HEK293T (cell line): ENCODE measurements around the gene TRIM2.

Experiments
- CTCF ChIA-PET: fragments of 350-600 bp; formaldehyde crosslinking; extraction: SDS; loops from one replicate; lab custom pipeline; 2021; ENCODE audit warnings: antibody characterized with exemption, inconsistent platforms; lab: Yijun Ruan, JAX
- POLR2A ChIA-PET: fragments of 350-600 bp; formaldehyde crosslinking; extraction: SDS; loops from one replicate; lab custom pipeline; 2020; ENCODE audit warnings: antibody characterized with exemption, inconsistent platforms; lab: Yijun Ruan, JAX
- DNase-seq: peaks from one replicate; pipeline ENCODE4 v3.0.0; 2012; ENCODE audit warnings: mixed read lengths; ENCODE audit errors: extremely low spot score
- ARNT ChIP-seq: fragments of 450-650 bp; IDR thresholded peaks from 2 replicates; pipeline ENCODE4 v1.6.1; 2017; ENCODE audit warnings: mild to moderate bottlenecking
- BHLHE40 ChIP-seq: fragments of 450-650 bp; IDR thresholded peaks from 2 replicates; pipeline ENCODE4 v1.6.1; 2016; ENCODE audit warnings: mild to moderate bottlenecking, moderate library complexity, borderline replicate concordance
- CTBP1 ChIP-seq: fragments of 450-650 bp; IDR thresholded peaks from 2 replicates; pipeline ENCODE4 v1.6.1; 2016; ENCODE audit warnings: borderline replicate concordance
- ELF4 ChIP-seq: fragments of 450-650 bp; IDR thresholded peaks from 2 replicates; pipeline ENCODE4 v1.6.1; 2017; ENCODE audit warnings: antibody characterized with exemption
- FOXA1 ChIP-seq: fragments of 450-650 bp; IDR thresholded peaks from 2 replicates; pipeline ENCODE4 v1.6.1; 2016; ENCODE audit warnings: mild to moderate bottlenecking
- FOXK2 ChIP-seq: fragments of 450-650 bp; IDR thresholded peaks from 2 replicates; pipeline ENCODE4 v1.6.1; 2016; ENCODE audit warnings: mild to moderate bottlenecking
- FOXM1 ChIP-seq: fragments of 450-650 bp; IDR thresholded peaks from 2 replicates; pipeline ENCODE4 v1.6.1; 2017; ENCODE audit warnings: mild to moderate bottlenecking, borderline replicate concordance
- HDGF ChIP-seq: fragments of 450-650 bp; IDR thresholded peaks from 2 replicates; pipeline ENCODE4 v1.6.1; 2017; ENCODE audit warnings: antibody characterized with exemption, borderline replicate concordance
- L3MBTL2 ChIP-seq: fragments of 450-650 bp; conservative IDR thresholded peaks from 2 replicates; pipeline ENCODE4 v1.6.1; 2016; ENCODE audit warnings: mild to moderate bottlenecking
- LEF1 ChIP-seq: fragments of 450-650 bp; IDR thresholded peaks from 2 replicates; pipeline ENCODE4 v1.6.1; 2017; ENCODE audit warnings: mild to moderate bottlenecking, borderline replicate concordance
- NFRKB ChIP-seq: fragments of 450-650 bp; IDR thresholded peaks from 2 replicates; pipeline ENCODE4 v1.6.1; 2016; ENCODE audit warnings: mild to moderate bottlenecking, moderate library complexity
- SP1 ChIP-seq: fragments of 450-650 bp; IDR thresholded peaks from 2 replicates; pipeline ENCODE4 v1.6.1; 2017
- SUZ12 ChIP-seq: fragments of 450-650 bp; IDR thresholded peaks from 2 replicates; pipeline ENCODE4 v1.6.1; 2016; ENCODE audit warnings: mild to moderate bottlenecking
- TARDBP ChIP-seq: fragments of 450-650 bp; IDR thresholded peaks from 2 replicates; pipeline ENCODE4 v1.6.1; 2016
- ZNF384 ChIP-seq: fragments of 450-650 bp; IDR thresholded peaks from 2 replicates; pipeline ENCODE4 v1.6.1; 2016
- TF ChIP-seq, protein P1 (sequence below): fragments of 450-650 bp; IDR thresholded peaks from 2 replicates; pipeline ENCODE4 v1.6.1; 2016

The TRIM2 gene

DNA sequence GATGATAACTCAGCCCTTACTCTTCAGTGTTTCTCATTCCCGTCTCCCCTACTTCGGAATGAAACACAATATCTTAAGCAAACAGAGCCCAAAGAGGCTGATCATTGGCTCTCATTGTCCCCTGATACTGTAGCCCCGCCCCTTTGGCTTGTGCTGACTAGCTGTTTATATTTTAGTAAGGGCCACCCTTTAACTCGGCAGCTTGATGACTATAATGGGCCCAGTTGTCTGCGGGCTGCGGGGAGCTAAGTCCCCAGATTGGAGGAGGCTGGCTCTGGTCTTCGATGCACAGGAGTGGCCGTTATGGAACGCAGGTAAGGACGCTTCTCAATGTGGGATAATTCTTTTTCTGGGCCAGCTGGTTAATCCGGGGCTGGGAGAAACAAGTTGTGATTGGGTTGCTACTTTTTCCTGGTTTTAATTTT lies at the start of gene TRIM2:
Gene TRIM2, plus strand, starts transcription at position 197 of the 425 bp plus-strand sequence. Its CDS starts 88 bp downstream, at position 285.
- DNase-seq = peak; percentile 56
- CTCF ChIA-PET = interaction anchor here (0.7 to 4.1 kb wide), 8 partner anchors 9 to 121 kb away, joined by 3 to 17 read pairs (median 4); no protein-coding TSS in a partner anchor

GRCh38 chr4:153155686-153156085 lies 48.6 kb upstream of the TRIM2 start:
- ChIA-PET CTCF (interaction anchor here (0.6 to 1.4 kb wide), 9 partner anchors 9 to 78 kb away, joined by 3 to 9 read pairs (median 5); partner anchors contain the start of gene TRIM2), POLR2A (interaction anchor here (0.8 to 1.0 kb wide), 2 partner anchors 94 to 189 kb away, joined by 3 read pairs; partner anchors contain the start of gene MND1)
- DNase-seq = no peak
- TF ChIP-seq ZNF384 (no peak), CTBP1 (no peak), SP1 (no peak), L3MBTL2 (no peak), BHLHE40 (no peak), NFRKB (no peak), LEF1 (no peak), TARDBP (no peak), FOXA1 (no peak), FOXM1 (no peak), FOXK2 (no peak), HDGF (no peak), ARNT (no peak), SUZ12 (no peak)
- TF ChIP-seq, protein P1, sequence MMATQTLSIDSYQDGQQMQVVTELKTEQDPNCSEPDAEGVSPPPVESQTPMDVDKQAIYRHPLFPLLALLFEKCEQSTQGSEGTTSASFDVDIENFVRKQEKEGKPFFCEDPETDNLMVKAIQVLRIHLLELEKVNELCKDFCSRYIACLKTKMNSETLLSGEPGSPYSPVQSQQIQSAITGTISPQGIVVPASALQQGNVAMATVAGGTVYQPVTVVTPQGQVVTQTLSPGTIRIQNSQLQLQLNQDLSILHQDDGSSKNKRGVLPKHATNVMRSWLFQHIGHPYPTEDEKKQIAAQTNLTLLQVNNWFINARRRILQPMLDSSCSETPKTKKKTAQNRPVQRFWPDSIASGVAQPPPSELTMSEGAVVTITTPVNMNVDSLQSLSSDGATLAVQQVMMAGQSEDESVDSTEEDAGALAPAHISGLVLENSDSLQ = no peak

More for the DNA sequence above, at the start of gene TRIM2:
- TF ChIP-seq L3MBTL2 = no peak
- no peak for TF ChIP-seq ARNT
- no peak for TF ChIP-seq BHLHE40
- no peak for TF ChIP-seq HDGF
- TF ChIP-seq FOXM1 = no peak
- TF ChIP-seq LEF1 = no peak
- TF ChIP-seq TARDBP = no peak
- no peak for TF ChIP-seq SP1
- POLR2A ChIA-PET = interaction anchor here (0.5 to 2.2 kb wide), 11 partner anchors 8 to 142 kb away, joined by 3 to 18 read pairs (median 4); no protein-coding TSS in a partner anchor

- POLR2A ChIA-PET = interaction anchor here (0.8 to 1.8 kb wide), 3 partner anchors 8 to 189 kb away, joined by 3 to 4 read pairs (median 3); partner anchors contain the start of gene MND1
- TF ChIP-seq, protein P1 = peak; percentile 63
- no peak for TF ChIP-seq SUZ12
- DNase-seq = no peak
- CTCF ChIA-PET = interaction anchor here (0.6 to 1.4 kb wide), 10 partner anchors 10 to 162 kb away, joined by 3 to 9 read pairs (median 4); partner anchors contain the start of gene TRIM2
Measured at GRCh38 chr4:153156263-153156662, 48.0 kb upstream of the TRIM2 start.

- TF ChIP-seq NFRKB (no peak), HDGF (no peak), LEF1 (no peak), TARDBP (no peak), FOXA1 (no peak), FOXK2 (no peak), ZNF384 (no peak), SP1 (no peak), L3MBTL2 (no peak), SUZ12 (no peak), BHLHE40 (no peak), ARNT (no peak), CTBP1 (no peak), ELF4 (no peak), FOXM1 (no peak)
- TF ChIP-seq, protein P1 = no peak
- CTCF ChIA-PET = interaction anchor here (1.1 to 1.4 kb wide), 5 partner anchors 10 to 162 kb away, joined by 3 to 7 read pairs (median 5); partner anchors contain the start of gene TRIM2
- POLR2A ChIA-PET = interaction anchor here (1.8 kb wide), 1 partner anchor 8 kb away, joined by 4 read pairs; no protein-coding TSS in a partner anchor
- DNase-seq = no peak
Measured at GRCh38 chr4:153156721-153157120, 47.5 kb upstream of the TRIM2 start.

GRCh38 chr4:153159016-153159415 lies 45.2 kb upstream of the TRIM2 start:
- TF ChIP-seq SP1 (no peak), SUZ12 (no peak), NFRKB (no peak), FOXK2 (no peak), TARDBP (no peak), ARNT (no peak), FOXM1 (no peak), LEF1 (no peak), BHLHE40 (no peak)
- ChIA-PET POLR2A (interaction anchor here (1.4 kb wide), 1 partner anchor 90 kb away, joined by 4 read pairs; no protein-coding TSS in a partner anchor), CTCF (interaction anchor here (0.6 to 1.4 kb wide), 3 partner anchors 16 to 46 kb away, joined by 3 to 5 read pairs (median 3); partner anchors contain the start of gene TRIM2)
- no peak for DNase-seq

DNA sequence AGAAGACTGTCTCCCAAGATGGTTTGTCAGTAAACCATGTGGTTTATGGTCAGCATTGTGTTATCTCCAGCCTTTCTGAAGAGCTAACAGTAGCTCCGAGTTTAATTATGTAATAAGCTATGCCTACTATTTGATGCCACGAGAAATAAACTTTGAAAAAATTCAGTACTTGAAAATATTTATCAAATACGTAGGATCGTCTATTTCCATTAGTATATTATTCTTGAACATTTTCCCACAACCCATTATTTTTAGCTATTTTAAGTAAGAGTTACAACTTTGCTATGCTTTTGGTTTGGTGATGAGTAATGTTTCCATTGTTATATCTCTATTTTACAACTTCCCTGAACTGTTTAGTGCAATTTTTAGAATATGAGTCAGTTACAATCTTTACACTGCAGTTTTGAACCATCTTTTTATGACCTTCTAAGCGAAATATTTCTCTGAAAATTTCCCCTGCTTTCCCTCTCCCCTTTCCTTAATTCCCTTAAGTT lies 44.5 kb upstream of the TRIM2 start:
- ChIA-PET CTCF (interaction anchor here (0.6 to 1.4 kb wide), 6 partner anchors 10 to 84 kb away, joined by 3 to 5 read pairs (median 3); partner anchors contain the start of gene TRIM2), POLR2A (interaction anchor here (1.4 kb wide), 1 partner anchor 89 kb away, joined by 4 read pairs; no protein-coding TSS in a partner anchor)
- DNase-seq = no peak
- TF ChIP-seq BHLHE40 = no peak
- no peak for TF ChIP-seq NFRKB
- TF ChIP-seq ARNT = no peak
- no peak for TF ChIP-seq FOXK2
- TF ChIP-seq LEF1 = no peak
- TF ChIP-seq HDGF = no peak
- no peak for TF ChIP-seq CTBP1
- no peak for TF ChIP-seq FOXM1
- no peak for TF ChIP-seq SUZ12
- no peak for TF ChIP-seq ELF4
- no peak for TF ChIP-seq SP1
- TF ChIP-seq L3MBTL2 = no peak
- TF ChIP-seq TARDBP = no peak
- TF ChIP-seq, protein P1 = no peak
